ENCODE measurements around the gene GPC3. TPM values are rescaled to one million over a fixed set of nuclear protein-coding genes. Genes with fewer than 3 reads are reported as not detected.

Gene GPC3
- total and polyA plus RNA-seq, 8 donors = 0.46 to 137 (median 4.4) TPM

DNA sequence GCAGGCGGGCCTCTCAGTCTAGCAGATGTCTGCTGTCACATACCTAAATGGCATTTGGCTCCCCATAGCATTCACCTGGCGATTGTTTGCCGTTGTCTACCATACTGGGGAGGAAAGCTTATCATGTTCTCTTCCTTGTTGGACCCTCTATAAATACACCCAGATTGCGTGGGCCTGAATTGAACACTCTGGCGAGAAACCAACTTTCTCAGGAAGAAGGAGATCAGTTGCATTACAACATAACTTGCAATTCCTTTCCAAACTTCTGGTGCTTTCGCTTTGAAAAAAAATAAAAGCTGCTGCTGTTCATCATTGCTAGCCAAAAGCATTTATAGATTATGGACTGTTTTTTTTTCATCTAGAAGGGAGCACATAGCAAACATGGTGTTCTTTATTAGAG is 340.1 kb downstream of the GPC3 start:
- DNase-seq = peak in 1 of 2 donors; percentile 51
- H3K4me3 ChIP-seq = no peak overlapping the region
- 8 to 73% (median 64%) methylated on average over 2 to 6 of the region's 6 CpGs for WGBS, 5 donors
- no peaks in the 10 kb centered on the region for H3K27me3 ChIP-seq
- no peak overlapping the region for H3K27ac ChIP-seq
- no peaks in the 10 kb centered on the region for H3K9me3 ChIP-seq
- H3K36me3 ChIP-seq = no peaks in the 10 kb centered on the region
- intact Hi-C loops (cut with DNase I; ENCODE audit: low total_unique reads) = no loop called here
- TF ChIP-seq EP300 (IDR thresholded peaks at IDR 0.05) (no peak), POLR2AphosphoS5 (IDR thresholded peaks at IDR 0.05) (no peak), POLR2A (IDR thresholded peaks at IDR 0.05) (no peak)
- TF ChIP-seq, protein P1, sequence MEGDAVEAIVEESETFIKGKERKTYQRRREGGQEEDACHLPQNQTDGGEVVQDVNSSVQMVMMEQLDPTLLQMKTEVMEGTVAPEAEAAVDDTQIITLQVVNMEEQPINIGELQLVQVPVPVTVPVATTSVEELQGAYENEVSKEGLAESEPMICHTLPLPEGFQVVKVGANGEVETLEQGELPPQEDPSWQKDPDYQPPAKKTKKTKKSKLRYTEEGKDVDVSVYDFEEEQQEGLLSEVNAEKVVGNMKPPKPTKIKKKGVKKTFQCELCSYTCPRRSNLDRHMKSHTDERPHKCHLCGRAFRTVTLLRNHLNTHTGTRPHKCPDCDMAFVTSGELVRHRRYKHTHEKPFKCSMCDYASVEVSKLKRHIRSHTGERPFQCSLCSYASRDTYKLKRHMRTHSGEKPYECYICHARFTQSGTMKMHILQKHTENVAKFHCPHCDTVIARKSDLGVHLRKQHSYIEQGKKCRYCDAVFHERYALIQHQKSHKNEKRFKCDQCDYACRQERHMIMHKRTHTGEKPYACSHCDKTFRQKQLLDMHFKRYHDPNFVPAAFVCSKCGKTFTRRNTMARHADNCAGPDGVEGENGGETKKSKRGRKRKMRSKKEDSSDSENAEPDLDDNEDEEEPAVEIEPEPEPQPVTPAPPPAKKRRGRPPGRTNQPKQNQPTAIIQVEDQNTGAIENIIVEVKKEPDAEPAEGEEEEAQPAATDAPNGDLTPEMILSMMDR (IDR thresholded peaks at IDR 0.05) = no peak
- H3K4me1 ChIP-seq = no peaks in the 10 kb centered on the region

DNA sequence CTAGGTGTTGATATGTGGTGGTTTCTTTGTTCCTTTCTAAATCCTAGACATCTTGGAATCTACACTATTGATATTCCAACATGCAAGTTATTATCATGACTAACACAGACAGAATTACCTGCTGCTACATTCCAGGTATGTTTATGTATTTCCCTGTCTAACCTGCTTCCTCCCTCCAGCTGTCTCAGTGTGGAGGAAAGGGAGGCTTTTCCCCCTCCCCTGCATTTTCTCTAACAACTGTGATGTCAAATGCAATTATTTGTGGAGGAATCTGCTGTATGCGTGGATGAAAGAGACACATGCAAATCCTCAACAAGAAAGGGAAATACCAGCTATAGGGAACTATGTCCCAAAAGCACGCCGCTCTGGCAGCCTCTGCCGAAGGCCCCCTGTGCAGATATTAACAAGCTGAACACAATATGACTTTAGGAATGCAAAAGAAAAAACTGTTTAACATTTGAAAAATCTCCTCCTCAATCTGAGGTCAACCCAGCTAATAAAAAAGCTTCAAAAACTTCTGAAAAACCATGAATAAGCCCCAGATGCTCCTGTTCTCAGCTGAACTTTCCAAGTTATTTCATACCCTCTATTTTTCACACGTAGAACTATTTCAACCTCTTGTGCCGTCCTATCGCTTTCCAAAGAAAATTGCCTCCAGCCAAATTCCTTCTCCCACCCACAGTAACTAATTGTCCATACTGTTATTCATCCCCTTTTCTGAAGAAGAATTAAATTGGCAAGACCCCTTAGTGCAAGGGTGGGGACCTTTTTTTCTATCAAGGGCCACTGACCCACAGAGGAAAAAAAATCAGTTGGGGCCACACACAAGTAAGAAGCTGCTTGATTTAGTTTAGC is 345.0 kb downstream of the GPC3 start:
- Histone ChIP-seq H3K4me1 (no peaks in the 10 kb centered on the region), H3K27ac (no peak overlapping the region), H3K27me3 (no peaks in the 10 kb centered on the region), H3K9me3 (no peaks in the 10 kb centered on the region), H3K4me3 (no peak overlapping the region), H3K36me3 (no peaks in the 10 kb centered on the region)
- TF ChIP-seq, protein P1 (IDR thresholded peaks at IDR 0.05) = no peak
- TF ChIP-seq POLR2AphosphoS5 (IDR thresholded peaks at IDR 0.05) (no peak), POLR2A (IDR thresholded peaks at IDR 0.05) (no peak), EP300 (IDR thresholded peaks at IDR 0.05) (no peak)
- intact Hi-C loops (cut with DNase I; ENCODE audit: low total_unique reads) = no loop called here
- no peak for DNase-seq
- 62 to 88% (median 73%) methylated on average over 7 of the region's 7 CpGs for WGBS, 5 donors

DNA sequence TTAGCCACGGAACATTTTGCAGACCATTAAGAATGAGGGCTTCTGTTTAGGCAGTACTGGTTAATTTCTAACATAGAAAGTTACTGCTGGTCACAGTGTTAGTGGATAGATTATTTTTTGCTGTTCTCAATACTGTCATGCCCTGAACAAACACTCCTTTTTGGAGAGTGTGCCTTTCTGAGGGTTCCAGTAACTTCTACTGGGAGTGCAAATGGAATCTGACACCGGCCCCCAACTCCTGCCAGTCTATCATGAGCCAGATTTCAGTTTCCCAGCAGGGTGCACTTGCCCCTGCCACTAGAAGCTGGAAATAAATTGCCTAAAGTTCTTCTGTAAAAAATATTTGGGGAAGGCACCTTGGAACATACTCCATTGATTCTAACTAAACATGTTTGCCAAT is 345.7 kb downstream of the GPC3 start:
- no peaks in the 10 kb centered on the region for H3K27me3 ChIP-seq
- 65 to 96% (median 83%) methylated on average over 2 of the region's 2 CpGs for WGBS, 5 donors
- no peaks in the 10 kb centered on the region for H3K36me3 ChIP-seq
- DNase-seq = no peak
- TF ChIP-seq POLR2AphosphoS5 (IDR thresholded peaks at IDR 0.05) (no peak), POLR2A (IDR thresholded peaks at IDR 0.05) (no peak)
- no peaks in the 10 kb centered on the region for H3K4me1 ChIP-seq
- no peak overlapping the region for H3K27ac ChIP-seq
- intact Hi-C loops (cut with DNase I; ENCODE audit: low total_unique reads) = no loop called here
- H3K9me3 ChIP-seq = no peaks in the 10 kb centered on the region
- H3K4me3 ChIP-seq = no peak overlapping the region

DNA sequence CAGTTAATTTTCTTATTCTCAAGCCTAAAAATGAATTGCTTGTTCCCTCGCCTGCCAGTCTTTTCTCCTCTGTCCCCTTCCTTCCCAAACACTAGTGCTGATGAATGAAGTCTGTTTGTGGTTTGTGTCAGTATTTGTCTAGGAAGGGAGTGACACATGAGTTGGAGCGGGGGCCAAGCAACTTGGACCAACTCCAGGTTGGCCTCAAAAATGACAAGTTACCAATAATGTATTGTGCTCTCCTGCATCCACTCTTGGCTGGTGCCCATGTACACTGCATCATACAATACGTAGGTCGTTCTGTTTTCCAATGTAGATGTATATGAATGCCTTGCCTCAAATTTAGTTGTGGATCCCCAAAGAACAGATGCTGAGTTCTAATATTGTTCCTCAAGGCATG is 347.1 kb downstream of the GPC3 start:
- Histone ChIP-seq H3K9me3 (no peaks in the 10 kb centered on the region), H3K27me3 (no peaks in the 10 kb centered on the region), H3K36me3 (no peaks in the 10 kb centered on the region), H3K27ac (no peak overlapping the region), H3K4me3 (no peak overlapping the region), H3K4me1 (no peaks in the 10 kb centered on the region)
- peak in 1 of 2 donors; percentile 35 for DNase-seq
- 29 to 64% (median 48%) methylated on average over 4 of the region's 4 CpGs for WGBS, 5 donors
- TF ChIP-seq POLR2AphosphoS5 (IDR thresholded peaks at IDR 0.05) (no peak), EP300 (IDR thresholded peaks at IDR 0.05) (no peak), POLR2A (IDR thresholded peaks at IDR 0.05) (no peak)
- TF ChIP-seq, protein P1 (IDR thresholded peaks at IDR 0.05) = no peak
- intact Hi-C loops (cut with DNase I; ENCODE audit: low total_unique reads) = no loop called here

DNA sequence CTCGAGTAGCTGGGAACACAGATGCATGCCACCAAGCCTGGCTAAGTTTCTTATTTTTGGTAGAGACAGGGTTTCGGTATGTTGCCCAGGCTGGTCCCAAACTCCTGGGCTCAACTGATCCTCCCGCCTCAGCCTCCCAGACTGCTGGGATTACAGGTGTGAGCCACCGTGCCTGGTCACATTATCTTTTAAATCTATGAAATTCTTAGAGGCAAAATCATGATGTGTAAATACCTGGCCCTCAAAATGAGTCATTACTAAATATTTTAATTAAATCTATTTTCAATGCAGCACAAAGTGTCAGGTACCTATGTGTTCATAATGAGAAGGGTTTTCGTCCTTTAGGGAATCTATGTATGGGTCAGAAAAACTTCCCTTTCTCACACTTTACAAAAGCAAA is 347.6 kb downstream of the GPC3 start:
- DNase-seq = no peak
- Histone ChIP-seq H3K27ac (no peak overlapping the region), H3K36me3 (no peaks in the 10 kb centered on the region), H3K4me1 (no peaks in the 10 kb centered on the region), H3K4me3 (no peak overlapping the region), H3K9me3 (no peaks in the 10 kb centered on the region), H3K27me3 (no peaks in the 10 kb centered on the region)
- WGBS, 5 donors = 77 to 83% (median 81%) methylated on average over 5 of the region's 5 CpGs
- intact Hi-C loops (cut with DNase I; ENCODE audit: low total_unique reads) = no loop called here
- TF ChIP-seq EP300 (IDR thresholded peaks at IDR 0.05) (no peak), POLR2AphosphoS5 (IDR thresholded peaks at IDR 0.05) (no peak), POLR2A (IDR thresholded peaks at IDR 0.05) (no peak)
- TF ChIP-seq, protein P1 (IDR thresholded peaks at IDR 0.05) = no peak

Data from stomach (tissue), 9 donors.